ENCODE results near the gene GMDS.
"Not testable (repeated sequence)": the region's sequence is repeated elsewhere in the genome, so short reads cannot be mapped to it uniquely, and the experiment has no call there.

The GMDS gene

DNA sequence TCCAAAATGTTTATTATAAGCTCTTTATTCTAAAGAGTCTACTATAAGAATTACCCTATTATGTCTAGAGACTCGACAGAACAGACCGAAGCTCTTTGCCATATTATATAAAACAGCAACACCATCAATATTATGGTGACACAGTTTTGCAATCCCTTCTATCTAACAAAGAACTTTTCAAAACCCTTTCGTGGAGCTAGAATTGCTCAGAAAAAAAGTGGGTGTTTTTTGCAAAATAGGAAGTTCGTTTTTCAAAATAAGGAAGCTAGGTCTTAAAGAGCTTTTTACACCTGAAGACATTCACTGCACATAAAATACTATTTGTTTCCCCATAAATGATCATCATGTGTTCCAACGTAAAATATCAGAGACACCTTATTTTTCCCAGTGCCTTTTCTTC is 395.7 kb downstream of the GMDS start:
- DNase-seq, result no peak

DNA sequence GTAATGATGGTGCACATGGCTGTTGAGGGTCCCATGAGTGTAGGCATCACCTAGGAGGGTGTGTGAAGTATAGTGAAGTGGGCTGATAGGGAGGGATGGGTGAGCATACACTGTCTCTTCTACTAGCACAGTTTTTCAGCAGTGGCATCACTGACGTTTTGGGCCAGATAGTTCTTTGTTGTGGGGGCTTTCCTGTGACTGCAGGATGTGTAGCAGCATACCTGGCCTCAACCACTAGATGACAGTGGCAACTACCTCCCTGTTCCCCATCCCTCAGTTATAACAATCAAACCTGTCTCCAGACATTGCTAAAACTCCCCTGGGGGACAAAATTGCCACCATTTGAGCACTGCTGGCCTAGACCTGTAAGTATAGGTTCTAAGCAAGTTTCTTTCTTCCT is 396.7 kb downstream of the GMDS start:
- DNase-seq, result no peak

DNA sequence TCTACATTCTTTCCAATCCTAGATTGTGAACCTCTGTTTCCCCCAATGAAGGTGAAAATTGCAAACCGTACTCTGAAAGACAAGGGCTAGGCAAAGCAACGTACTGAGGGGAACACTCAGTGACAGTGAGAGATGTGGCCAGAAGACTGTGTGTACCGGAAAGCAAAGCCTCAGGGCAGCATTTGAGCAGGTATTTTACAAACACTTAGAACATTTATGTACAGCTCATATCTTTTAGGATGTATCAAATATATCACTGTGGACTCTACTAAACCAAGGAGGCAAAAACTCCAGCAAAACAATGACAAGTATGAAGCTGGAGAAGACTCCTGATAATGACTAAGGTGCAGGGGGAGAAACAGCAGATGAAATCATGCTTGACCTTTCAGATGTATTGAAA is 398.8 kb downstream of the GMDS start:
- DNase-seq, result no peak

DNA sequence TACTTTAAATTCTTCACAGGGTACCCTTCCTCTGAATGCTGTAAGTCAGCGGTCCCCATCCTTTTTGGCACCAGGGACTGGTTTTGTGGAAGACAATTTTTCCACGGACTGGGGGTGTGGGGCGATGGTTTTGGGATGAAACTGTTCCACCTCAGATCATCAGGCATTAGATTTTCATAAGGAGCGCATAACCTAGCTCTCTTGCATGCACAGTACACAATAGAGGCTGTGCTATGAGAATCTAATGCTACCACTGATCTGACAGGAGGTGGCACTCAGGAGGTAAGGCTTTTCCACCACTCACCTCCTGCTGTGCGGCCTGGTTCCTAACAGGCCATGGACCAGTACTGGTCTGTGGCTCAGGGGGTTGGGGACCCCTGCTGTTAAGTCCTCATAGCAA is 399.9 kb downstream of the GMDS start:
- DNase-seq, result not testable (repeated sequence)

DNA sequence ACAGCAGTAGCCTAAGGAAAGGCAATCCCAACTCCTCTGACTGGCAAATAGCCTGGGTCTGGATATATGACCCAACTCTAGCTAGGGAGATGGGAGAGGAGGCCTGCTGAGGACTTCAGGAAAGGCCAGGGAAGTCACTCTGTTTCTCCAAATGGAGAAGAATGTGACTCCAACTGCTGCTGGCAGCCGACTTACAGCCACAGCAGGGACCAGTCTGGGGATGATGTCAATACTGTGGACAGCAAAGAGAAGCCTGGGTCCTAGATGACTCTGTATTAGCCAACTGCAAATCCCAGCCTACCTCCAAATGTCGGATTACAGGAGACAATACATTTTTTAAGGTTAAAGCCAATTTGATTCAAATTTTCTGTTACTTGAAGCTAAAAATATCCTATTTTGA is 403.1 kb downstream of the GMDS start:
- DNase-seq, result no peak

DNA sequence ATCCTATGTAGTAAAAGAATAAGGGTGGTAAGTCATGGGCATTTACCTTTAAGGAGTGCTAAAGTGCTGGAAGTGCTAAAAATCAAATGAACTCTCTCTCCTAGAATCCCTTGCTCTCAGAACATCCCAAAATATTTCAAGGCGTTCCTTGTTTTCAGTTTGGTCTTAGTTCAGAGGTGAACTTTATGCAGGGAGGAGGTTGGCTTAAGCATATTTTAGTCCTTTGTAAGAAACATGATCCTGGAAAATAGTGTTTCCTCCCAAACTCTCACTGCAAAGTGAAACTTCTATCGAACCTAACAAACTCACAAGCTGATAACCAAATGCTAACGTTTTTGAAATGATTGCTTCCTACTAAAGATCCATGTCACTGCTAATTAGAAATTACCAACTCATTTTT is 404.3 kb downstream of the GMDS start:
- no peak for DNase-seq

DNA sequence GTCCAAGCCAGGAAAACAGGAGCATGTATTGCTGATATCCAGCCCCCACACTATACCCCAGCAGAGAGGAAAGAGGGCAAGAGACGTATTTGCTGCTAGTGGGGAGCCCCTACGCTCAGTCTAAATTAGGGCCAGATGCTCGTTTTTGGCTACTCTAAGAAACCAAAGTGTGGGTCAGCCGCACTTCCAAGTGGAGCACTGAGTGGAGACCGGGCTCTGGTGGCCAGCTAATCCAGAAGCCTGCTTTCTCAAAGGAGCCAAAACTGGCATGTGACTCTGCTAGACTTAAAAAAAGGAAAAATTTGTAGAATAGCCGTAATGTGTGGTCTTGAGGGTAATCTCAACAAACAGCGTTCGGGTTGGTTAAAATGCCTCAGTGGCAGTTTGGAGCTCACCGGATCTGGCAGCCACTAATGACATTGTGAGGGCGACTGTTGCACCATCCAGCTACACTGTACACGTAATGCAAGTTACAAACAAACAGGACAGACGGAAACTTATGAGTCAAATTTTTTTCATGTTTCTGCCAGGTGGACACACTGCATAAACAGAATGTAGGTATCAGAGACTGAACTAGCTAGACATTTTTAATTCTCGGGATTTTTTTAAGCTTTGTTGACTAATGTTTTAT is 404.8 kb downstream of the GMDS start:
- no peak for DNase-seq

DNA sequence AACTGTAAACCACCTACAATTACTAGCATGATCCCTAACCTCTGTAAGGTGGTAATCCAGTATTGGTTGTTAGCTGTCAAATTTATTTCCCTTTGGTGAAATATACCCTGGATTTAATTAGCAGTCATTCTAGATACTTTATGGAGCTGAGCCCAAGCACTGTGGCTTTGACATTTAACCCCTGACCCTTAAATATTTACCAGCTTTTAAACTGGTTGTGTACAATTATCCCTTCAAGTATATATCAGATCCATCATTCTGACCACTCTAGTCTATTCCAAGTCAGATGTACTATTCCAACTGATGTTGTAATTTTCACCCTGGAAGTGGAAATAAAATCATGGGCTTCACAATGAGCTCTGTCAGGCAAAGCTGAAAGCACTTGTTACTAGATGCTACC is 406.0 kb downstream of the GMDS start:
- no peak for DNase-seq

DNA sequence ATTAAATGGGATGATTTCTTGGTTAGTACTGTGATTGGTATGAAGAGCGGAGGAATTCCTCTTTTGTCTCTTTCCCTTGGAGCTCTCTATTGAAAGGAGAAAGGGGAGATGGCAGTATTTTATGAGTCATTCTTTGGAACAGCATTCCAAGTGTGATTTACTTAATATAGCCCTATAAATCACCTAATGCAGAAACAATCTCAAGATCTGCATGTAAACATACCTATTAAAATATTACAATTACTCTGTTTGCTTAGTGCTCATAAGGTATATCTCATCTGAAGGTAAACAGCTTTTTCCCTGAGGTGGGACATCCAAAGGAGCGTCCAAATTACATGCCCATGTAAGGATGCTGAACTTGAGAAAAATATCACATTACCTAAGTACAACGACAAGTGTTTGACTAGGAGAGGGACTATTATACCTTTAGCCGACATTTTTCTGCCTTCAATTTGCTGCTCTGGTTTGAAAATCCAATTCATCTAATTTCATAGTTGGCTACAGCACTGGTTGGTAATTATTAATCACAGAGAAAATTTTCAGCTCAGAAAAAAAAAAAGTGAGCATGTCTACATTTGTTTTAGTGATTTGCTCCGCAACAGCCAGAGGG is 406.7 kb downstream of the GMDS start:
- no peak for DNase-seq

DNA sequence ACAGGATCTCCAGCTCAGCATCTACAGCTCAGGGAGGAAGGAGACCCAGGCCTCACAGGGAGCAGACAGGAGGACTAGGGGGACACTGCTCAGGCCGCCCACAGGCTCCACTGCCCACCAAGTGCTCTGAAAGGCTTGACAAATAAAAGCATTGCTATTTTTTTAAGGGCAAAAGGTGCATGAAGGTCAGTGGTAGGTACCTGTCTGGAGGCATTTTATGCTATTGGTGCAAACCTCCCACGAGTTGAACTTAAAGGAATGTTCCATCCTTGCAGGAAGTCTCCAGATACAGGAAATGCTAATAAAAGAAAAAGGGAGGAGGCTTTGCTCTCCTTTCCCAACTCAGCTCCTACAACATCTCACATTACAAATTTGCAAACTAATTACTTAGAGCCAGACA is 407.6 kb downstream of the GMDS start:
- no peak for DNase-seq

DNA sequence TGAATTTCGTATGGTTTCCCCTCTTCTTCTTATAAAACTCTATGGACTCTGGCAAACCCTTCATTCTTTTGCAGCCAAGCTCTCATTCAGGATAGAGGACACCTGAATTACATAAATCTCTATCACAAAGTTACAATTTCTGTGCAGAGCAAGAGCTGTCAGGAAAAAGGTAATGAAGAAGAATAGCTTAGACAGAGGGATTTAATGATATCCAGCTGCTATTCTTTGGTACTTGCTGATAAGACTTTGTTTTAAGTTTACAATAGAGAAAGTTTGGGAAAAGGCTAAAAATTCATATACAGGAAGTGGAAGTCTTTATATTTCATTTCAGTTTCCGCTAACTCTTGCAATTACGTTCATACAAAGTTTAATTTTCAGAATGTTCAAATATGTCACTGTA is 408.7 kb downstream of the GMDS start:
- DNase-seq, result no peak

DNA sequence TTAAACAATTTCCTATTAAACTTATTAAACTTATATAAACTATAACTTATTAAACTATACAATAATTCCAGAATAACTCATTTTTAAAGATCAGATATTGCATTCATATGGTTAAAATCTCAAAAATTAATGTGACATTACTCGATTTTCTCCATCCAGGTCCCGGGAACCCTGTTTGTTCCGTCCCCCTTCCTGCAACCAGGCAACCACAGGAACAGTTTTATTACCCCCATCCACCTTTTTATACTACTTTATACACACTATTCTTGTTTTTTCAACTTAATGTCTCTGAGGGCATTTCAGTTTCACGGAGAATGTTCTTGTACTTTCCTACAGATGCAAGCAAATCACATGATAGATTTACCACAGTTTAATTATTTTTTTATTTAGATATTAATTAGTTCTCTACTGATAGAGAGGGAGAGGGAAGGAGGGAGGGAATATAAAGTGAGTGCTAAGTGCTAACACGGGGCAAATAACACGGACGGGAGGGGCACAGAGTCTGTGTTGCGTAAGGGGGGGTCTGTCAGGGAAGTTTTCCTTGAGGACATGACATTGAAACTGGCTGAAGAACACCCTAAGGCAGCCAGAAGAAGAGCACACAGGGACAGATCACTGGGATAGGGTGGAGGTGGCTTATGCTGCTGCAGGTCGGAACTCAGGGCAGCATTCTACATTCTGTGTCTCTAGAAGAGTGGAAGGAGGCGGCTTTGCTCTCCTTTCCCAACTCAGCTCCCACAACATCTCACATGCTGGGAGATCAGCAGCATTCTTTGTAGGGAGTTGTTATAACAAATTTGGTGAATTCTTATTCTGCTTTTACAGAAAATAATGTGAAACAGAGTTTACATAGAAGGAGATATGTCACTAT is 410.5 kb downstream of the GMDS start:
- DNase-seq, result no peak

DNA sequence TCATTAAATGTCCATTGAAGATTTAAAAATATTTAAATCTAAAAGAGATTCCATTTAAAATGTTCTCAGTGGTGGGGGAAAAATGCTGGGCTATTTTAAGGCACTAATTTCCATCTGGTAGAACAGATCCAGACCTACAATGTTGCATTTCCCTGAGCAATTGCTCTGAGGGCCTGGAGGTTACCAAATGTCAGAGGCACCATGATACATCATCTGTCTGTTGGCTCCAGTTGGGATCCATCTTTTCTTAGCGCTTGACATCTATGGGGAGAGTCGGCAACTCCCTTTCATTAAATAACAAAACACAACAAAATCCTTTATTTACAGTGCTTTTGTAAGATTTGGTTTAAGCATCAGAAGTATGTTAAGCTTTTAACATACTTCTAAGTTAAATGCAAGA is 411.2 kb downstream of the GMDS start:
- no peak for DNase-seq

DNA sequence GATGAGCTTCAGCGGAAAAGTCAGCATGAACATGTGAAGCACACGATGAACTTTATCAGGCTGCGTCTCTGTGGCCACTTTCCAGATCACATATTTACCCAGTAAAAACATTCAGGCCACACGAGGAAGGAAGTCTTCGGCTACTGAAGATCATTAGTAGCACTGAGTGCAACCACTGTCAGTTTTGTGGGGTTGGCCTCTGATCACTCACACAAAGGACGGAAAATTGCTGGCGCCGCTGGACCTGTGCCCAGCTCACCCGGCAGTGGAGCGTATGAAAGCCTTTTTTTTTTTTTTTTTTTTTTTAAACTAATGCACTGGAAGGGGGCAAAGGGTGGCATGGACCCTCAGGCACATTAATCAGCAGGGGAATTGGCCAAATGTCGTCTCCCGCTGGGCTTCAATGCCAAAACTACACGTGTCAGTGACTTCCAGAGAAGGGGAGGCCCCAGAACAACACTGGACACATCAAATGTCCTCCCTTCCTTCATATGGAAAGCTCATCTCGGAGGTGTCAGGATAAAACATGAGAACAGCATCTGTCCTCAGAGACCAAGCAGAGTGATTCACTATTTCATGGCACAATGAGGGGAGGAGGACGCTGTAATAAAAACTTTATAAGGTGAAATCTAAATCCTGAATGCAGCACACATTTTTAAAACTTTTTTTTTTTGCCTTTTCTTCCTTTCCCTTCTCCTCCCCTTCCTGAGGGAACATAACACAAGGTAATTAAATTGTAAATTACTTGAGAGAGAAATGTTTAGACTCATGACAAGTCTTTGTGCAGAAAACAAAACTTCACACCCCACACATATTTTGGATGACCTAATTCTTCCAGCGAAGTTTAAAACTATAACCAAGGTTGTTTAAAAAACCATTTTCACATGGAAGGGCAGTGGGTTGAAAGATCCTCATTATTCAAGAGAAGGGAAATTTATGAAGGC is 412.3 kb downstream of the GMDS start:
- DNase-seq, result peak; percentile 68

DNA sequence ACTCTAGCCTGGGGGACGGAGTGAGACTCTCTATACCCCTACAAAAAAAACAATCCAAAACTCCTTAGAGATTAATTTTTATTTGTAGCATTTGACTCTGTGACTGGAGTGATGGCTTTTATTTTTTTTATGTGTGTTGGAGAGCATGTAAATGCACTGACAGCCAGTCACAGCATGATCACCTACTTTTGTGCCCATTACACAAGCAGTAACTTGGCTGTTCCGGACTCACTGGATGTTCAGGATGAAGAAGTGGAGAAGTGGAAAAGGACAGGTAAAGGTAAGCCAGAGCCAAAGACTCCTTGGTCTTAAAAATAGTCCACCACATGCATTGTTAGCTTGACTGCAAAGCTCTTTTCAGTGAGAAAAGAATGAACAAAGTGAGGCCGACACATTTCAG is 413.0 kb downstream of the GMDS start:
- DNase-seq, result no peak

DNA sequence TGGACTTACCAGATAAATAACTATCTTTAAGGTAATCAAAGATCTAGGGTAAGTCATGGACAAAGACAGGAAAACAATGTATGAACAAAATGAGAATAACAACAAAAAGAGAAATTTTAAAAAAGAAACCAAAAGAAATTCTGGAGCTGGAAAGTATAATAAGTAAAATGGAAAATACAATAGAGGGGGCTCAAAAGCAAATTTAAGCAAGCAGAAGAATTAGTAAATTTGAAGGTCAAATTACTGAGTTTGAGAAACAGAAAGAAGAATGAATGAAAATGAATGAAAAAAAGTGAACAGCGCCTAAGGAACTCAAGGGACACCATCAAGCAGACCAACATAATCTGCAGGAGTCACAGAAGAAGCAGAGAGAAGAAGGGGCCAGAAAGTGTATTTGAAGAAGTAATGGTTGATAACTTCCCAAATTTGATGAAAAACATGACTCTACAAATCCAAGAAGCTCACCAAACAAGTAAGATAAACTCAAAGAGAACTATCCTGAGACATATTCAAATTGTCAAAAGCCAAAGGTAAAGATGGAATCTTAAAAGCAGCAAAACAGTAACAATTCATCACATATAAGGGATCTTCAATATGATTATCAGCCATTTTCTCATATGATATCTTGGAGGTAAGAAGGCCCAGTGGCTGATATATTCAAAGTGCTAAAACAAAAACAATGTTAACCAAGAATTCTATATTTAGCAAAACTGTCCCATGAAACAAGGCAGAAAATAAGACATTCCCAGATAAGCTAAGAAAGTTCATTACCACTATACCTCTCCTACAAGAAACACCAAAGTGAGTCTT is 417.2 kb downstream of the GMDS start:
- DNase-seq, result no peak

DNA sequence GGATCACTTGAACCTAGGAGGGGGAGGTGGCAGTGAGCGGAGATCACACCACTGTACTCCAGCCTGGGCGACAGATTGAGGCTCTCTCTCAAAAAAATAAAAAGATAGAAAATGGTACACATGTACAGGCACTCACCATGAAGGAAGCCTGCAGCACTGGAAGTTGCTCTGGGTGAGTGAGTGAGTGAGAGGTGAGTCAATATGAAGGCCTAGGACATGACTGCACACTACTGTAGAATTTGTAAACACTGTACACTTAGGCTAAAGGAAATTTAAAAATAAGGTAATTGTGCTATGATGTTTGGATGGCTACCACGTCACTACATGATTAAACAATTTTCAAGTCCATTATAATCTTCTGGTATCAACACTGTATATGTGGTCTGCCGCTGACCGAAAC is 419.5 kb downstream of the GMDS start:
- no peak for DNase-seq

DNA sequence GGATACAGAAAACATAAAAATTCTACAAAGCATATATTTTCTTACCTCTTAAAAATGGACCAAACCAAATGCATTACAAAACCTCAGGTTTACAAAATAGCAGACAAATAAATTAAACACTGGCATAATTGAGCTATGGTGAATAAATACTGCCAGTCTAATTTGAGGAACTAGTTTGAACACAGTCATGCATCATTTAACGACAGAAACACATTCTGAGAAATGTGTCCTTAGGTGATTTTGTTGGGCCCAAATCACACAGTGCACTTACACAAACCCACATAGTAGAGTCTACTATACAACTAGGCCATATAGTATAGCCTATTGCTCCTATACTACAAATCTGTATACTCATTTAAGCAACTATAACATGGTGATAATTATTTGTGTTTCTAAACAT is 420.1 kb downstream of the GMDS start:
- no peak for DNase-seq

DNA sequence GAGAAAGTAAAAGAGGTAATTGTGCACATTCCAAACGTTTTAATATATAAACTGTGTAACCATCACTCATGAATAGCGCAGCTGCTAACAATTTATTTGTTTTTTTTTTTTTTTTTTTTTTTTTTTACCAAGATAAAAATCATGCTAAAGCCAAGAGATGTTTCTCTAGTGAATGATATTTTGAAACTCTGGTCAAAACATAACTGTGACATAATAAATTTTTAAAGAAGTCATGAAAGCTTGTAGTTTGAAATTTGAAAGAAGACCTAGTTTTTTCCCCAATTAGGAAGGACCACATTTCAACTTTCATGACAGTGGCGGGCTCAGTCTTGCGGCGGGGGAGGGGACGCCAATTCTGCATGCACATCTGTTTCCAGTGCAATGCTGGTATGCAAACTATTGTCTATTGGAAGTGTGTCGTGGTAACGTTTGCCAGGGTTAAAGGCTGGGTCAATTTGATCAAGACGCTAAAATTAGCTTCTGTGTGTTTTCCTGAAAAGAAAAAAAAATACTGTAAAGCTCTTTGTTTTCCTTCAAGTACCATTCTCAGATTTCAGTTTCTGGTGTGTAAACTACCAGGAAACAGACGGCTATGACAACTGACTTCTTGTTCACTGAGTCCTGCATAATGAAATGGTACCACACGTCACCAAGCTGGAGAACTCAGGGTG is 423.8 kb downstream of the GMDS start:
- no peak for DNase-seq

DNA sequence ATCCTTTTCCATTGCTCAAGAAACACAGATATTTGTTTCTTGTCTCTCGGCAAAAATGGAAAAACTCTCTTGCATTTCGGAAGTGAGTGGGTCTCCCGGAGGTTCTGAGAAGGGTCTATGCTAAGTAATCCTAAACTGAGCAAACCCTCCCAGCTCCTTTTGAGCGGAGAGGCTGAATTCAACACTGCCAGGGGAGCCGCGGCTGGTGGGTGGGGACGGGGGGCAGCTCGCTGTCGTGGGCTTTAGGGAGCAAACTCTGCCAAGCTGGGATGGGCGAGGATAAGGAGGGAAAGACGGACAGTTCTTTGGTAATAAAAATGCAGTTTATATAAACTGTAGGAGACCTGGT is 424.3 kb downstream of the GMDS start:
- no peak for DNase-seq

DNA sequence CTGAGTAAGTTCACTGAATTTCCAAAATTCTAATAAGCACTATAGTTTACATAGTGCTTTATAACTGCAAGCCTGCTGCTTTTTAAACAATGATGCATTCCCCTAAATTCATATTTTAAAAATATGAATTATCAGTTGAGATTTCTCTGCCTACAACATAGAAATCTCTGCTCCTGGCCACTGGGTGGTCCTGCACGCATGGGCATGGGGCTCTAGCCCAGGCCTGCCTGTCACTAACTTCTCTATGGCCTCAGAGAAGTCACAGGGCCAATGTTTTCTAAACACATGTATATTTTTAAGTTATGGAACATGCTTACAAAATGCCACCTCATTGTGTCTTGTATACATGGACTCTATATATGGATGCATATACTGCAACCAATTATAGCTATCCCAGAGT is 424.7 kb downstream of the GMDS start:
- no peak for DNase-seq

DNA sequence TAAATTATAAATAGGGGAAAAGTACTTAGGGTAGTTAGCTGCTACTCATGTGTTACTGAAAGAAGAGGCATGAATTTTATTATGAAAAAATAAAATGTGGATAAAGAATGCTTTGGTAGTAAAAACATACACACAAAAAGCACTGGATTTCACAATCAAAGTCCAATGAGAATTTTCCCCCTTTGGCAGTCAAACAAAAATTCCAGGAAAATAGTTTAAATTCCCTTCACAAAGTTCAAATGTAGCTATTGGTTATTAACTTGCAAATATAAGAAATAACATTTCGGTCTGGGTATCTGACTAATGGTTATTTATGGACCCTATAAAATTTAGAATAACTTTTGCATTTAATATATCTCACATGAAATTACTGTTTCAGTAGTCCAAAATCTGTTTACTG is 425.2 kb downstream of the GMDS start:
- DNase-seq, result no peak

Measured in GDM1 (cell line).